Measurements from ENCODE around the gene ABI1.

ABI1 gene

DNA sequence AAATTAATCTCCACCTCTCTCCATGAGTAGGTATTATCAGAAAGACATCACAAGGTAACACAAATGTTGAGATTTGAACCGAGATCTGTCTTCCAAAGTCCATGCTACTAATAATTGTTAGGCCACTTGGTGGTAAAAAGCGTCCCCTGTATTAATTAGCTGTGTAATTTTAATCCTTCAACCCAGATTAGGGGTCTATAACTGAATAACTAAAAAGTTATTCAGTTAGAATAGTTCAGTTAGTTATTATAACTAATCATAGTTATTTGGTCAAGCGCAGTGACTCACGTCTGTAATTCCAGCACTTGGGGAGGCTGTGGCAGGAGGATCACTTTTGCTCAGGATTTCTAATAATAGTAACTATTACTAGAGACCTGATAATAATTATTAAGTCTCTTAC lies 157.7 kb downstream of the ABI1 start:
- DNase-seq: no peak

DNA sequence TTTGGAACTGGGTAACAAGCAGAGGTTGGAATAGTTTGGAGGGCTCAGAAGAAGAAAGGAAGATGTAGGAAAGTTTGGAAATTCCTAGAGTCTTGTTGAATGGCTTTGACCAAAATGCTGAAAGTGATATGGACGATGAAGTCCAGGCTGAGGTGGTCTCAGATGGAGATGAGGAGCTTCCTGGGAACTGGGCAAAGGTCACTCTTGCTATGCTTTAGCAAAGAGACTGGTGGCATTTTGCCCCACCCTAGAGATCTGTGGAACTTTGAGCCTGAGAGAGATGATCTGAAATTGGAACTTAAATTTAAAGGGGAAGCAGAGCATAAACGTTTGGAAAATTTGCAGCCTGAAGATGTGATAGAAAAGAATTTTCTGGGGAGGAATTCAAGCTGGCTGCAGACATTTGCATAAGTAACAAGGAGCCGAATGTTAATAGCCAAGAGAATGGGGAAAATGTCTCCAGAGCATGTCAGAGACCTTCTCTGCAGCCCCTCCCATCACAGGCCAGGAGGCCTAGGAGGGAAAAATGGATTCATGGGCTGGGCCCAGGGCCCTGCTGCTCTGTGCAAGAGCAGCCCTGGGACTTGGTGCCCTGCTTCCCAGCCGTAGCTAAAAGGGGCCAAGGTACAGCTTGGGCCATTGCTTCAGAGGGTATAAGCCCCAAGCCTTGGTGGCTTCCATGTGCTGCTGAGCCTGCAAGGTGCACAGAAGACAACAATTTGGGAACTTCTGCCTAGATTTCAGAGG lies 159.7 kb downstream of the ABI1 start:
- DNase-seq: no peak

DNA sequence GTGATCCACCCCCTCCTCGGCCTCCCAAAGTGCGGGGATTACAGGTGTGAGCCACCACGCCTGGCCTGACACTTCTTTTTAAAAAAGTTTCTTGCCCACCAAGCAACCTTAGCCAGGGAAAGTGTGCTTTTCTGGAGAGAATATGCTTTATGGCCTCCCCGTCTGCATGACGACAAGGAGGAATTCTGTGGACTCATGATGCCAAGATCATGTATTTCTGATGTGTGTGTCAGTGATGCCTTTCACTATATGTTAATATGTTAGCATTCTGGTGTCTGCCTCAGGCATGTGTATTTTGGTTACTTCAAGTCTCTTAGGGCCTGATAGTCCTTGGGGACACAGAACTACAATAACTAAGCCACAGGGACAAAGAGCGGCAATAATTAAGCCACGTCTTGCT lies 161.1 kb downstream of the ABI1 start:
- no peak for DNase-seq

DNA sequence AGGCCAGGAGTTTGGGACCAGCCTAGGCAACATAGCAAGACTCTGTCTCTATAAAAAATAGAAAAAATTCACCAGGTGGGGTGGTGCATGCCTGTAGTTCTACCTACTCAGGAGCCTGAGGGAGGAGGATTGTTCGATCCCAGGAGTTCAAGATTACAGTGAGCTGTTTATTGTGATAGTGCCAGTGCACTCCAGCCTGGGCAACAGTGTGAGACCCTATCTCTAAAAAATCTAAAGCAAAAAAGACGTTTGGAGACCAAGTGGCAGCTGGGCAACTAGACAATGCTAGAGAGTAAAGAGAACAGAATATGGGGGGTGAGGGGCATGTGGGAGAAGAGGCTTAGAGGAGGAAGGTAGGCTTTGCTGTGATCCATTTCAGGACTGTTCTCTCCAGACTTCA lies 161.8 kb downstream of the ABI1 start:
- DNase-seq: no peak

DNA sequence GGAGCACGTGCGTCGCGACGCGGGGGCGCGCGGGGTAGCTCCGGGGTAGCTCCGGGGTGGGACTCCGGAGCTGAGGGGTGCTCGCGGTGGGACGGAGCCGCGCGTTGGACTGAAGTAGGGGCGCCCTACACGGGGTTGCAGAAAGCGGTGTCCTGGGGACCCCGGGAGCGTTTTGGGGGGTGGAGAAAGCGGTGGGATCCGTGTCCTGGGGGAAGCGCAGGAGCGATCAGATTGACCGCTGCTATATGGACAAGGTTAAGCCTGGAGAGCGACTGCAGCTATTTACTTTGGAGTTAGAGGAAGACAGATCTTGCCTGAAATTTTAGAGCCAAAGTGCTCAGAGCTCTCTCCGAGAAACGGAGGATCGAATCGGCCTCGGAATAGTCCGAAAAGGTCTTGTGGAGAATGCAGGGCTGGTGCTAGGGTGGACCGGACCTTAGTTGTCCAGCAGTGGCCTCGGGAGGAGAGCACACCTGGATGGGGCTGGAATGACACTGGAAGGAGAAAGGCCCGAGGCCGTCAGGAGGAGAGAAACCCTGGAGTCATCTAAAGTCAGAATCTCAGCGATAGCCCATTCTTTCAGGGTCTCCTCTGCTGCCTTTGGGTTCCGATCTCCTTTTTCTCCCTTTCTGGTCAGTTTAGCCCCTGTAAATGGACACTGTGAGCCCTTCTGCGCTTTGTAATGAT lies 162.7 kb downstream of the ABI1 start:
- DNase-seq: no peak

DNA sequence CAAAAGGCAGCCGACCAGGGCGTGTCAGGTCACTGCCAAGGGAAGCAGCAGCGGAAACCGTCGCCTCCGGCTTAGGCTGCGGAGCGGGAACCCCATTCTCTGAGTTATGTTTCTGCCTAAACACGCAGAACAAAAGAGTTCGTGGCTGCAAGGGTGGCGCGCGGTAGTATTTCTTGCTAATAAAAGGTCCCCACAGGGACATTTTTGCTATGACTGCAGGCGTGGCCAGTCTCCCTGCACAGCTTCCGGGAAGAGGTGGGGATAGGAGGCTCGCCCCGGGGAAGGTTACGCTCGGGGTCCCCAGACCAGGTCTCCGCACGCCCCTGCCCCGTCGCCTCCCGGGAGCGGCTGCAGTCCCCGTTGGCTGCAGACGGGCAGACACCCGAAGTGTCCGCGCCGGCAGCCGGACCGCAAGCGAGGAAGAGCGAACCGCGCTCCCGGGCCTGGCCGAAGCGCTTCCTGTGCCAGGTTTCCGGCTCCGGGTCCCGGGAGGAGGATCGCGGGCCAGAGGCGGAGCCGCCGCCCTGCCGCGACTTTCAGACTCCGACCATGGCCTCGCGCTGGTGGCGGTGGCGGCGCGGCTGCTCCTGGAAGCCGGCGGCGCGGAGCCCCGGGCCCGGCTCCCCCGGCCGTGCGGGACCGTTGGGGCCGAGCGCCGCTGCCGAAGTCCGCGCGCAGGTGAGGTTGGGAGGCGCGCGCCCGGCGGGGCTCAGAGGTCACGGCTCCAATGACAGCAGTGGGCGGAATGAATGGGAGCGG lies 163.4 kb downstream of the ABI1 start, which contains the start of gene PDSS1:
TSS of gene PDSS1 (plus strand) at position 539 of the 759 bp plus-strand sequence. CDS start at position 550, 11 bp downstream.
- peak; percentile 87 for DNase-seq

DNA sequence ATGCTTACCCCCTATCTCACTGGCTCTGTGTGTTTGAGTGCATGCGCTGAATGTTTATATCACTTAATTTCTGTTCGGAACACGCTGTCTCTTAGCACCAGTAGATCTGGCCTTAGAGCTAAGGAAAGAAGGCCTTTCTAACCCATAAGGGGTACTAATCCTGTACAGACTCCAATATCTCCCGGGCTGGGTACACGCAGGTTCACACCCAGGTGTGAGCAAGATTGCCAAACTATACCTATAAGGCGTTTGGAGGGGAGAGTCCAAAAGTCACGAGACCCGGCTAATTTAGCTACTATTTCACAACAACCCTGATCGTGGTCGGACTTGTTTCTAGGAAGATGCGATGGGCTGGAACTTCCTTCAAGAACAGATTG lies 164.0 kb downstream of the ABI1 start:
- DNase-seq: no peak
